ENCODE results near the gene NSD2.
"Not testable (repeated sequence)": the region's sequence is repeated elsewhere in the genome, so short reads cannot be mapped to it uniquely, and the experiment has no call there.

NSD2 gene

DNA sequence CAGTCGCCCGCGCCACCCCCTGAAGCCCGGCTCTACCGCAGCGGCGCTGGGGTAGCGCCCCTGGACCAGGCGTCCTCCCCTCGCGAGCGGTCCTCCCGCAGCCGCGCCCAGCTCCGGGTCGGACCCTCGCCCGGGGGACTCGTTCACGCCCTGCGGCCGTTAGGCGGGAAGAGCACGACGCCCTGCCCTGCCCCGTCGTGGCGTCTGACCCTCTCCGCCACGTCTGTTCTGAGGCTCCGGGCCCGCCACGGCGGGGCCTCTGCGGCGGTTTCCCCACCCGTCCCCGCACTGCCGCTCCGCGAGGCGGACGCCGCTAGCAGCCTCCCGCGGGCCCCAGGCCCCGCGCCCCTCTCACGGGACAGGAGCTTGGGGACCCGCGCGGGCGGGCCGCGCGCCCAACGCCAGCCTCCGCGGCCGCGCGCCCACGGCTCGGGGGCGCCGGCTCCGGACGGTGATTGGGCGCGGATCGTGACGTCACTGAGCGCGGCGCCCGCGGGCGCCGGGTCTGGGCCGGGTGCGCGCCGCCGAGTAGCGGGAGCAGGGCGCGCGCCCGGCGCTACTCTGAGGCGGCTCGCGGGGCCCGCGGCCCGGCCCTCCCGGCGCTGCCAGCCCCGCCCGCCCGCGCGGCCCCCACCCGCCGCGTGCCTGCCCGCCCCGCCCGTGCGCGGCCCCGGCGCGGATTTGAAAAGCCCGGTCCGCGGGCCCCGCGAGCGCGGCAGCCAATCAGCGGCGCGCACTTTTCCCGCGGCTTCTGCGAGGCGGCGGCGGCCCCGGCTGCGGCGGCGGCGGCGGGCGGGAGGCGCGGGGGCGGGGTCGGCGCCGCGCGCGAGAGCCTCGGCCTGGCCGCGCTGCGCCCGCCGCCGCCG is at the start of gene NSD2:
Gene NSD2 (plus strand): TSS at position 816 of the 866 bp plus-strand sequence. CDS start 29,262 bp downstream, outside the sequence.
- peak; percentile 81 to 82 for DNase-seq (ENCODE audit: low read depth in 2 of 2, low spot score in 1 of 2)

DNA sequence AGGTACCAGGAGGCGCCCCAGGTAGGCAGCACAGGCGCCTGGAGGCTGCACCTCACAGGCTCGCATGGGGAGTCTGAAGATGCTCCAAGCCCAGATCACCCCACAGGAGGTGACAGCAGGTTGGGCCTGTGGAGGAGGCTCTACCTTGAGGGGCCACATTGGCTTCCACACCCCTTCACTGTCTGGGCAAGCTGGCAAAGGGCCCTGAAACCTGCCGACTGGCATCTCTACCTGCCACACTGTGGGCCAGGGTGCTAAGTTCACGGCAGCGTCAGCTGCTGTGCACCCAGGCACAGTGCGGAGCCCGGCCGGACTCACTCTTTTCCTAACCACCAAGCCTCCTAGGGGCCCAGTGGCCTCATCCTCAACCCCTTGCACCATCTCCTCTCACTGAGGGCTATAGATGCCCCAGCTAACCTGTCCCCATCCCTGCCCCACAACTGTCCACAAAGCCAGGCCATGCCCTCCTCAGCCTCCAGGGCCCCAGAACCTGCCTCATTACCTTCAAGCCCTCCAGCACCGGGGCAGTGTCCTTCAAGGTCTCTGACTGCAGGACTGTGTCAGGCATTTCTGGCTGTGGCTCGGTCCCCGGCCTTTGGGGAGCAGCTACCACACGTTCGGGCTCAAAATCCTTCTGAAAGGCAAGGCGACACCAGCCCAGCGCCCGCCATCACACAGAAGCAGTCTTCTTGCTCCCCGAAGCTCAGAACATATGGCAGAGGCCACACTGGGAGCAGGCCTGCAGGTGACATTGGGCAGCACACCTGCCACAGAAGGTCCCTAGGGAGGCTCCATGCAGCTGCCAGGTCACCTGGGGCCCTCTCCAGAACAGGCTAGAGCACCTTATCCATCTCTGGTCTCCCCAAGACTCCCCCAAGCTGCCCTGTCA is 49.3 kb upstream of the NSD2 start:
- no peak for DNase-seq (ENCODE audit: low read depth in 2 of 2, low spot score in 1 of 2)

- DNase-seq (ENCODE audit: low read depth in 2 of 2, low spot score in 1 of 2) = no peak
These were observed 48.3 kb upstream of the NSD2 start for GRCh38 chr4:1822568-1823544.

DNA sequence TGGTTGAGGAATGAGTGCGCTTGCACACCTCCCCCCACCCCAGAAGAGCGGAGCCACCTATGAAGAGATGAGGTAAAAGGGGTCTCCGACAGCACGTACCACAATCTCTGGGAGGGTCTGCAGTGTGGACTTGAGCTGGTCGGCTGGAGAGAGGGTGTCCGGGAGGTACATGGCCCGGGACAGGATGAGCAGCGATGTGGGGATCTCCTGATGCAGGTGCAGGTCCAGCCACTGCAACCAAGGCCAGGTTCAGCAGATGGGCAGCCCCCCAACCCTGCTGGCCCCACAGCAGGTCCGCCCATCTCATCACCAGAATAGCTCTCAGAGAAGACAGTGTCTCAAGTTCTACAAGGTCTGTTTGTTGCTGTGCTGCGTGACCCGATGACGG is 47.7 kb upstream of the NSD2 start:
- no peak for DNase-seq (ENCODE audit: low read depth in 2 of 2, low spot score in 1 of 2)

- no peak for DNase-seq (ENCODE audit: low read depth in 2 of 2, low spot score in 1 of 2)
These were observed 46.4 kb upstream of the NSD2 start for GRCh38 chr4:1824746-1825145.

DNA sequence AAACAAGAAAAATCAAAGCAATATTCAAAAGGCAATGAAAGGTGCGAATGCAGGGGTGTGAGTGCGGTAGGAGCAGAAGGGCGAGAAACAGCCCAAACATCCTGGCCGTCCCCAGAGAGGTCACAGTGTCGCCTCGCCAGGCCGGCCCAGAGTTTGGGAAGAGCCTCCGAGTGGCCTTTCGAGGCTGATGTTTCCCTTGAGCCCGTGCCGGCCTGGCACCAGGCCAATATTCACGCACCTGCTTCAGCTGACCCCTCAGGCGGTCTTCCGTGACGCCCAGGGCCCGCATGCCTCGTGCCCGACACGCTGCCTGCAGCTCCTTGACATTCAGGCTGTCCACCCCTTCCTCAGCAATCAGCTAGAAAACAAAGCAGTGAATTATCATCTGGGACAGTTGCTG is 45.9 kb upstream of the NSD2 start:
- DNase-seq (ENCODE audit: low read depth in 2 of 2, low spot score in 1 of 2) = no peak

GRCh38 chr4:1826531-1827350 is 44.5 kb upstream of the NSD2 start:
- no peak for DNase-seq (ENCODE audit: low read depth in 2 of 2, low spot score in 1 of 2)

DNA sequence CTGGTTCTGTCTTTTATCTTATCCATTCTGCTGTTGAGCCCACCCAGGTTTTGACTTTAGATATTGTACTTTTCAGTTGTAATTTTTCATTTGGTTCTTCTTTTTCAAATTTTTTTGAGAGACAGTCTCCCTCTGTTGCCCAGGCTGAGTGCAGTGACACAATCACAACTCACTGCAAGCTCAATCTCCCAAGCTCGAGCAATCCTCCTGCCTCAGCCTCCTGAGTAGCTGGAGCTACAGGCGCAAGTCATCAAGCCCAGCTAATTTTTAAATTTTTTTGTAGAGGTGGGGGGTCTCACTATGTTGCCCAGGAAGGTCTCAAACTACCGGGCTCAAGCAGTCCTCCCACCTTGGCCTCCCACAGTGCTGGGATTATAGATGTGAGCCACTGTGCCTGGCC is 41.0 kb upstream of the NSD2 start:
- DNase-seq (ENCODE audit: low read depth in 2 of 2, low spot score in 1 of 2) = no peak

GRCh38 chr4:1830642-1831228 is 40.5 kb upstream of the NSD2 start:
- no peak for DNase-seq (ENCODE audit: low read depth in 2 of 2, low spot score in 1 of 2)

DNA sequence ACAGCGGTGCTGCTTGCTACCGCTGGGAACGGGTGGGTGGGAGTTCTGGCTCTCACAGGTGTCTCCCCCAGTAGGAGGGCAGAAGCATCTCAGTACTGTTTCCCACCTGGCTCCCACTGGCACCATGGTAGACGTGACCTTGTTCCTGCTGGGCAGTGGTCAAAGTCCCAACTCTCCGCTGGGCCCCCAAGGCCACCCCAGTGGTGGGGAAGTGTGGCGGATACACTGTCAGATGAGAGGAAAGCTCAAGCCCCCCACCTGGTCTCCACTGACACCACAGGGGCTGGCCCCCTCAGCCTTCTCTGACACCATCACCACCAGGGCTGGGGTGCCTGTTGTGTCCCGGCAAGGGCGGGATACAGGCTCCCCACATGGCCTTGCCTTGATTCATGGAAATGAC is 39.9 kb upstream of the NSD2 start:
- no peak for DNase-seq (ENCODE audit: low read depth in 2 of 2, low spot score in 1 of 2)

DNA sequence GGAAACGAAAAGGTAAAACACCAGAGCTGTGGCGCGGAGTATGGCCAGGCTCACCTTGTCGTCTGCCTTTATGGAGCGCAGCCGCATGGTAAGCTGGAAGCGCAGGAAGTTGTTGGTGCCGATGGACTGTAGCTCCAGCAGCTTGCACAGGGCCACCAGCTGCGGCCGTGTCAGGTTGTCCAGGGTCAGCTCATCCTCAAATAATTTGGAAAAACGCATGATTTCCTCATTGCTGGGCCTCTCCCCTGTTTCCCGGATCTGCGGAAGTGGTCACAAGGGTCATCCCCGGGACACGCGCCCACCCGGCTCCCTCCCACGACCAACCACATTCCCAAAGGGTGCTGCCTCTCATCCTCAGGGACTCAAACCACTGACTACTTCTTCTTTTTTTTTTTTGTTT is 38.5 kb upstream of the NSD2 start:
- DNase-seq (ENCODE audit: low read depth in 2 of 2, low spot score in 1 of 2) = no peak

DNA sequence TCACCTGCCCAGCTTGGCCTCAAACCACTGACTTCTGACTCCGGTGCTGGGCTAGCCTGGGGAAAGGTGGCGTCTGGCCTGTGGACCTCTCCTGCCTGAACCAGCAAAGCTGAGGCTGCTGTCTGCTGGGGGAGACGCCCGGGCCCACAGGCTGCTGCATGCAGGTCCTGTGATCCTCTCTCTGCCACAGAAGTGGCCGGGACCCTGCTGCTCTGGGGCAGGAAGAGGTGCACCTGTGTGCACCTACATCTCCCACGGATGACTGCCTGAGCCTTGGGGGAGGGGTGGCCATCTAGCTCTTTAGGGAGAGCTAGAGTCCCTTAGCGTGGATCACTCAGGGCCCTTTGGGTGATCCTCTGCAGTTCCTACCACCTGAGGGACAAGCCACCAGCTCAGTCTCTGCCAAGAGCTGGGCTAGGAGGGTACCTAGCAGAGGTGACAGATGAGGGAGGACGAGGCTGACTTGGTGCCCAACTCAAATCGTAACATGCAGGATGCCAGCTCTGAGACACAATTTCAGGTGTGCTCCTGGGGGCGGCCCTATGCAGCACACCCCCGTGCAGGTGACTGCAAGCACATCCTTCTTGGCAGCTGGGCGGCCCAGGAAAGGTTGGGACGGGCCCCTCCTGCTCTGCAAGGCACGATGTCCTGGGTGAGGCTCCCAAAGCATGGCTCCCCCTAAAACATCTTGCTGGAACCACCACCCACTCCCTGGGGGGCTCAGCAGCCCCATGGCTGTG is 37.7 kb upstream of the NSD2 start:
- DNase-seq (ENCODE audit: low read depth in 2 of 2, low spot score in 1 of 2) = no peak

DNA sequence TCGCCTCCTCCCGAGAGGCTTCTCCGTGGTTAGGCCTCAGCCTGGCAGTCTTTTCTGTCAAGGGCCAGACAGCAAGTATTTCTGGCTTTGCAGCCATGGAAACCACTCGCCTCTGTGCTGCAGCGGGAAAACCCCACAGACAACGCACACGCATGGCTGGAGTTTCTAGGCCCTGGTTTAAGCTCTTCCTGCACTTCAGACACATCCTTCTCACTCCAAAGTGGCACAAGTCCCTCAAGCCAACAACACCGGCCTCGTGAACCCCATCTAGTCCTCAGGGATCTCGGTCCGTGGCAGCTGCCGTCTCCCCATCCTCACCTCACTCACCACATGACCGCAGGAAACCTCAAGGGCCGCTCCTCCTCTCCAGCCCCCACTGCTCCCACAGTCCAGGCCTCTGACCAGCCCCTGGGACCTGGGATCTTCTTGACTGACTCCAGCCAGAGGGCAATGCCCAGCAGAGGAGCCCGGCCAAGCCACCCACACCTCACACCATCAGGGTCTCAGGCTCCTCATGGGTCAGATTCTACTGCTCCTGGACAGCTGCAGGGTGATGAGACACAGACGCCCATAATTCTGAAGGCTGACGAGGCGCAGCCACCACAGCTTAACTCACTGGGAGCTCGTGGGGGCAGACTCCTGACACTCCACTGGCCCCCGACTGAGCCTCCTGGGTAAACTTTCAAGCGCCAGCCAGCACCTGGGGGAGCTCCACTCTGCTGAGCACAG is 37.0 kb upstream of the NSD2 start:
- DNase-seq (ENCODE audit: low read depth in 2 of 2, low spot score in 1 of 2) = no peak

- DNase-seq (ENCODE audit: low read depth in 2 of 2, low spot score in 1 of 2) = not testable (repeated sequence)
These were observed 35.4 kb upstream of the NSD2 start for GRCh38 chr4:1835836-1836235.

DNA sequence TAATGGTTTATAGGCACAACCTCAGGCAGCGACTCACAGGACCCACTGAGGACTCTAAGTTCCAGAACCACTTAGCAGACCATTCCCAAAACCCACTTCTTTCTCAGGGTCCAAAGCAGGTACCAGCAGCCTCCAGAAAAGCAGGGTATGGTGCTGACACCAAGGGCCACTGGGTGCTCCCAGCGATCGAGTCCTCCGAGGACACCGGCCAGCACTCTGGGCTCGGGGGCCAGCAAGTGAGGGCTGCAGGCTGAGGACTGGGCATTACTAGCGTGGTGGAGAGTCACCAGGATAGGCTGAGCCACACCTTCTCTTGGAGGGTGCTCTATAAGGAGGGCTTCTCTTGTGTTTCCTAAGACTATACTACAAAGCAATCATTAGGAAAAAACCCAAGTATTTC is 34.5 kb upstream of the NSD2 start:
- no peak for DNase-seq (ENCODE audit: low read depth in 2 of 2, low spot score in 1 of 2)

- no peak for DNase-seq (ENCODE audit: low read depth in 2 of 2, low spot score in 1 of 2)
These were observed 34.1 kb upstream of the NSD2 start for GRCh38 chr4:1837069-1837468.

DNA sequence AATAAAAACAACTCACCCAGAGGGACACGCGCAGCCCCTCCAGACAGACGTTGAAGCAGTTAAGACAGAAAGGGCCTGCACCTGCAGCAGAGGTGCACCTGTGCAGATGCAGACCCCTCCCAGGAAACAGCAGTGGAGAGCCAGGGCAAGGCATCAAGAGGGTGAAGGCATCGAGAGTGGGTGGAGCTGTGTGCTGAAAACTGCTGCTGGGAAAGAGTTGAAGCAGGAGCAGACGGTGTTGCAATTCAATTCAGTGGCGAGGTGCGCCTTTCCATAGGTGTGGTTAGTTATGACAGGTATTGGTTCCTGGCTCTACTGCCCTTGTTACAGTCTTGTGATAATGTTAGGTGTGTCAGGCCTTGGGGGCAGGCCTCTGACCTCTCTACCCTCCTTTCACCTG is 31.9 kb upstream of the NSD2 start:
- no peak for DNase-seq (ENCODE audit: low read depth in 2 of 2, low spot score in 1 of 2)

- no peak for DNase-seq (ENCODE audit: low read depth in 2 of 2, low spot score in 1 of 2)
These were observed 29.8 kb upstream of the NSD2 start for GRCh38 chr4:1841201-1841886.

All from stimulated activated CD8-positive, alpha-beta memory T cell treated with anti-CD3 and anti-CD28 coated beads, Interleukin-4, amount 100 ng/mL, for 1 hour (primary cell).